ENCODE measurements around the gene OR2T29. TPM values are rescaled to one million over a fixed set of nuclear protein-coding genes. Genes with fewer than 3 reads are reported as not detected.
"Not testable (repeated sequence)": the region's sequence is repeated elsewhere in the genome, so short reads cannot be mapped to it uniquely, and the experiment has no call there.

Gene OR2T29
- total and polyA plus RNA-seq, 11 donors: not detected

- Histone ChIP-seq H3K36me3 (no peaks in the 10 kb centered on the region), H3K9me3 (no peaks in the 10 kb centered on the region), H3K27ac (no peak overlapping the region), H3K4me1 (no peaks in the 10 kb centered on the region), H3K4me3 (no peak overlapping the region), H3K27me3 (no peaks in the 10 kb centered on the region)
- WGBS, 4 donors: 80 to 93% (median 90%) methylated on average over 17 of the region's 17 CpGs
- intact Hi-C loops (cut with DNase I): no loop called here
- no peak for TF ChIP-seq CTCF (IDR thresholded peaks at IDR 0.05)
- TF ChIP-seq POLR2A (IDR thresholded peaks at IDR 0.05): no peak
- DNase-seq (no peak), ATAC-seq (no peak)
These were observed 27.5 kb upstream of the OR2T29 start for GRCh38 chr1:248590055-248590454.

- H3K9me3 ChIP-seq: no peaks in the 10 kb centered on the region
- 77 to 82% (median 81%) methylated on average over 3 of the region's 3 CpGs for WGBS, 4 donors
- no peak overlapping the region for H3K27ac ChIP-seq
- no peaks in the 10 kb centered on the region for H3K36me3 ChIP-seq
- H3K27me3 ChIP-seq: no peaks in the 10 kb centered on the region
- ATAC-seq (no peak), DNase-seq (no peak)
- no peak for TF ChIP-seq CTCF (IDR thresholded peaks at IDR 0.05)
- TF ChIP-seq POLR2A (IDR thresholded peaks at IDR 0.05): no peak
- intact Hi-C loops (cut with DNase I): no loop called here
- H3K4me3 ChIP-seq: no peak overlapping the region
- H3K4me1 ChIP-seq: no peaks in the 10 kb centered on the region
These were observed 26.8 kb upstream of the OR2T29 start for GRCh38 chr1:248589334-248589733.

GRCh38 chr1:248585266-248585665 is 22.7 kb upstream of the OR2T29 start:
- WGBS, 4 donors: 69 to 79% (median 76%) methylated on average over 3 of the region's 3 CpGs
- Histone ChIP-seq H3K36me3 (no peaks in the 10 kb centered on the region), H3K9me3 (no peaks in the 10 kb centered on the region), H3K27ac (no peak overlapping the region), H3K4me3 (no peak overlapping the region), H3K4me1 (no peaks in the 10 kb centered on the region), H3K27me3 (no peaks in the 10 kb centered on the region)
- intact Hi-C loops (cut with DNase I): no loop called here
- TF ChIP-seq CTCF (IDR thresholded peaks at IDR 0.05) (no peak), POLR2A (IDR thresholded peaks at IDR 0.05) (no peak)
- ATAC-seq: no peak
- DNase-seq: no peak

- no peak overlapping the region for H3K27ac ChIP-seq
- 75 to 80% (median 77%) methylated on average over 9 of the region's 9 CpGs for WGBS, 4 donors
- no peaks in the 10 kb centered on the region for H3K4me1 ChIP-seq
- intact Hi-C loops (cut with DNase I): no loop called here
- H3K4me3 ChIP-seq: no peak overlapping the region
- DNase-seq: no peak
- peaks cover 0 to 7% (median 0%) of the 10 kb centered on the region in 12 donors for H3K9me3 ChIP-seq
- H3K36me3 ChIP-seq: no peaks in the 10 kb centered on the region
- no peak for TF ChIP-seq POLR2A (IDR thresholded peaks at IDR 0.05)
- no peak for TF ChIP-seq CTCF (IDR thresholded peaks at IDR 0.05)
- no peaks in the 10 kb centered on the region for H3K27me3 ChIP-seq
- ATAC-seq: no peak
These were observed 13.8 kb upstream of the OR2T29 start for GRCh38 chr1:248576260-248576980.

- 81 to 94% (median 85%) methylated on average over 3 of the region's 3 CpGs for WGBS, 4 donors
- H3K4me3 ChIP-seq; ATAC-seq; H3K36me3 ChIP-seq; H3K27ac ChIP-seq; DNase-seq; intact Hi-C loops (cut with DNase I); H3K4me1 ChIP-seq; H3K9me3 ChIP-seq; H3K27me3 ChIP-seq: not testable (repeated sequence)
These were observed 12.1 kb upstream of the OR2T29 start, which contains the start of gene OR2T34 for GRCh38 chr1:248574657-248575056. Gene OR2T34 (minus strand): TSS chr1:248574757. CDS start chr1:248574757, 0 bp downstream.

GRCh38 chr1:248573856-248574255 is 11.3 kb upstream of the OR2T29 start:
- H3K36me3 ChIP-seq; ATAC-seq; H3K4me3 ChIP-seq; intact Hi-C loops (cut with DNase I); H3K27me3 ChIP-seq; H3K9me3 ChIP-seq; DNase-seq; H3K27ac ChIP-seq; H3K4me1 ChIP-seq: not testable (repeated sequence)
- WGBS, 4 donors: 70 to 82% (median 73%) methylated on average over 5 to 6 of the region's 8 CpGs

- no CpG with 5 or more reads among the region's 1 CpG for WGBS, 4 donors
- DNase-seq: not testable (repeated sequence)
These were observed 9.5 kb upstream of the OR2T29 start for GRCh38 chr1:248572049-248572448.

More at GRCh38 chr1:248572049-248572448, 9.5 kb upstream of the OR2T29 start:
- H3K4me1 ChIP-seq; H3K27ac ChIP-seq; H3K27me3 ChIP-seq; H3K4me3 ChIP-seq; intact Hi-C loops (cut with DNase I); H3K9me3 ChIP-seq; H3K36me3 ChIP-seq; ATAC-seq: not testable (repeated sequence)

All from heart left ventricle (tissue), 16 donors.